Measurements from ENCODE around the gene ZSCAN20. TPM values are rescaled to one million over a fixed set of nuclear protein-coding genes. Genes with fewer than 3 reads are reported as not detected.

ZSCAN20 gene
- polyA plus RNA-seq, 4 donors = 5.3 to 6.4 (median 5.8) TPM

GRCh38 chr1:33524586-33524985, 52.1 kb downstream of the ZSCAN20 start:
- DNase-seq (ENCODE audit: low read depth in 4 of 4, low spot score in 2 of 4) = no peak

- DNase-seq (ENCODE audit: low read depth in 4 of 4, low spot score in 2 of 4) = no peak
Measured at GRCh38 chr1:33527934-33528333, 55.5 kb downstream of the ZSCAN20 start.

- DNase-seq (ENCODE audit: low read depth in 4 of 4, low spot score in 2 of 4) = no peak
Measured at GRCh38 chr1:33529957-33530356, 57.5 kb downstream of the ZSCAN20 start.

- no peak for DNase-seq (ENCODE audit: low read depth in 4 of 4, low spot score in 2 of 4)
Measured at GRCh38 chr1:33532250-33532649, 59.8 kb downstream of the ZSCAN20 start.

DNA sequence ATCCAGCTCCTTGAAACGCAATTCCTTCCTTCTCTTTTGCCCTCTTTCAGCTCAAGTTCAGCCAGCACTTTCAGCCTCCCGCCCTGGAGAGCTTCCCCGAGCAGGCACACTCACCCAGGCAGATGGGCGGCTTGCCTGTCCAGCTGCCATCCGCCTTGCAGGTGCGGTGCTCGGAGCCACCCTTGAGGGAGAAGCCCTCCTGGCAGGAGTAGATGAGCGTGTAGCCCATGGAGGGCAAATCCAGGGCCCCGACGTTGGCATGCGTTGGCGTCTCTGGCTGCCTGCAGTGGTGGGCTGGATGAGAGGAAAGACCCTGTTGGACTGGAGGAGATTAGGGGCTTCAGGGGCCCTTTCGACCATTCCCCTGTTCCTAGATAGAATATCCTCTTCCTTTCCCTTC, 60.5 kb downstream of the ZSCAN20 start:
- DNase-seq (ENCODE audit: low read depth in 4 of 4, low spot score in 2 of 4) = no peak

GRCh38 chr1:33535334-33535733, 62.9 kb downstream of the ZSCAN20 start:
- DNase-seq (ENCODE audit: low read depth in 4 of 4, low spot score in 2 of 4) = no peak

DNA sequence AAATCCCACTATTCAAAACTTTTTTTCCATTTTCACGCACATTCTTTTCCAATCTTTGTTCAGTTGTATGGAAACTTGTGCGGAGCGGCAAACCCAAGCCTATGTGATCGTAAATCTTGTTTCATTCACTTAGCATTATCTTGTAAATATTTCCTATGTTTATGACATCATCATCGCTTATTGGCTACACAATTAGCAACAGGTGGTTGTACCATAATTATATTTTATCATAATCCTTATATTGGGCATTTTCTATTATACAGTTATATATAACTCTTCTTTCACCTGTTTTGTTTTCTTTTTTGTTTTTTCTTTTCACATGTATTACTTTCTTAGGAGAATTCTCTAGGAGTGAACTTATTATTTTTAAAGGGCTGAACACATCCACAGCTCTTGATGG, 65.4 kb downstream of the ZSCAN20 start:
- no peak for DNase-seq (ENCODE audit: low read depth in 4 of 4, low spot score in 2 of 4)

GRCh38 chr1:33541966-33542365, 69.5 kb downstream of the ZSCAN20 start:
- no peak for DNase-seq (ENCODE audit: low read depth in 4 of 4, low spot score in 2 of 4)

Other genes starting within 250 kb of the ZSCAN20 start
- 10 to 100 TPM; 55.5 to 80.2 (median 66.3) TPM for gene ZNF362, start 216.2 kb upstream of the ZSCAN20 start, polyA plus RNA-seq (ENCODE audit: insufficient read length in 4 of 4)
- gene A3GALT2, start 151.5 kb upstream of the ZSCAN20 start, polyA plus RNA-seq (ENCODE audit: insufficient read length in 4 of 4) = under 1 TPM in 2 of 4 donors, not detected in 2; 0.20 to 0.21 TPM
- 100 to 1,000 TPM in 3 of 4 donors, 10 to 100 TPM in 1; 93.9 to 130 (median 117) TPM for gene PHC2, start 41.5 kb upstream of the ZSCAN20 start, polyA plus RNA-seq (ENCODE audit: insufficient read length in 4 of 4)

All from left renal cortex interstitium (tissue), 4 donors.